Neural crest cell (in vitro differentiated cells): ENCODE measurements around the gene METTL8. TPM values are rescaled to one million over a fixed set of nuclear protein-coding genes. Genes with fewer than 3 reads are reported as not detected.
"Not testable (repeated sequence)": the region's sequence is repeated elsewhere in the genome, so short reads cannot be mapped to it uniquely, and the experiment has no call there.

Experiments
- DNase-seq: peaks from one replicate; pipeline ENCODE4 v3.0.0; 2021; ENCODE audit warnings: low read depth, mixed read lengths, low spot score
- H3K27ac Mint-ChIP-seq: one replicate; pipeline ENCODE4 v1.8.0; 2021; ENCODE audit warnings: mild to moderate bottlenecking, mixed read lengths; ENCODE audit not compliant: unreplicated experiment
- H3K27me3 Mint-ChIP-seq: 2 replicates; pipeline ENCODE4 v1.8.0; 2021; ENCODE audit warnings: low read depth, mild to moderate bottlenecking, mixed read lengths
- H3K36me3 Mint-ChIP-seq: 2 replicates; pipeline ENCODE4 v1.8.0; 2021; ENCODE audit warnings: low read depth, mild to moderate bottlenecking, mixed read lengths
- H3K4me1 Mint-ChIP-seq: 2 replicates; pipeline ENCODE4 v1.8.0; 2021; ENCODE audit warnings: mixed read lengths
- H3K4me3 Mint-ChIP-seq: one replicate; pipeline ENCODE4 v1.8.0; 2021; ENCODE audit warnings: mild to moderate bottlenecking, mixed read lengths
- H3K9me3 Mint-ChIP-seq: 2 replicates; pipeline ENCODE4 v1.8.0; 2021; ENCODE audit warnings: mixed read lengths
- CTCF ChIP-seq: fragments of 200-600 bp; sonication (generic); conservative IDR thresholded peaks from 2 replicates; pipeline ENCODE4 v1.5.0; 2021; ENCODE audit warnings: antibody characterized with exemption, mild to moderate bottlenecking
- total RNA-seq: library from RNA; stranded (reverse); gene quantifications from 2 replicates; pipeline ENCODE4 v1.2.1, GENCODE V29; 2021

METTL8 gene
- total RNA-seq, 1 donor from 2014 or later = 21.6 TPM

DNA sequence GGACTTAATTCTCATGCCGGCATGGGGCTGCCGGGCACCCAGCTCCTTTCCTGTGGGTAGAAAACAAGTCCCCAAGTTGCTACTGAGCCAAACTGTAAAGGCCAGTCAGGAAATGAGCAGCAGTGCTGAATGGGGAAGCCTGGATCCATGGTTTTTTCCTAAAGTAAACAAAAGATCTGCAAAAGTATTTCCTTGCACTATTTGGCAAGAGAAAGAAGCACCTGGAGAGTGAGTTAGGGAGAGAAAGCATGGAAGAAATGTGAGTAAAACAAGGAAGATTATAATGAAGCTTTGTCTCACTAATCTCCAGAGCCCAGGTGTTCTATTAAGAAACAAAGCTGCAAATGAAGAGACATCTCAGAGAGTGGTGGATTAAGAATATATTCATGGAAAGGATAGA lies 117.6 kb downstream of the METTL8 start:
- Mint-ChIP-seq H3K27ac (no peak overlapping the region), H3K27me3 (no peaks in the 10 kb centered on the region), H3K36me3 (peaks cover 17% of the 10 kb centered on the region), H3K9me3 (peaks cover 12% of the 10 kb centered on the region), H3K4me1 (peaks cover 24% of the 10 kb centered on the region), H3K4me3 (no peak overlapping the region)
- no peak for DNase-seq
- TF ChIP-seq CTCF = no peak

- H3K27ac Mint-ChIP-seq = no peak overlapping the region
- no peak for DNase-seq
- peaks cover 21% of the 10 kb centered on the region for H3K36me3 Mint-ChIP-seq
- H3K27me3 Mint-ChIP-seq = no peaks in the 10 kb centered on the region
- no peak for TF ChIP-seq CTCF
- peaks cover 24% of the 10 kb centered on the region for H3K4me1 Mint-ChIP-seq
- no peak overlapping the region for H3K4me3 Mint-ChIP-seq
- peaks cover 14% of the 10 kb centered on the region for H3K9me3 Mint-ChIP-seq
Measured at GRCh38 chr2:171315781-171316180, 118.0 kb downstream of the METTL8 start.

DNA sequence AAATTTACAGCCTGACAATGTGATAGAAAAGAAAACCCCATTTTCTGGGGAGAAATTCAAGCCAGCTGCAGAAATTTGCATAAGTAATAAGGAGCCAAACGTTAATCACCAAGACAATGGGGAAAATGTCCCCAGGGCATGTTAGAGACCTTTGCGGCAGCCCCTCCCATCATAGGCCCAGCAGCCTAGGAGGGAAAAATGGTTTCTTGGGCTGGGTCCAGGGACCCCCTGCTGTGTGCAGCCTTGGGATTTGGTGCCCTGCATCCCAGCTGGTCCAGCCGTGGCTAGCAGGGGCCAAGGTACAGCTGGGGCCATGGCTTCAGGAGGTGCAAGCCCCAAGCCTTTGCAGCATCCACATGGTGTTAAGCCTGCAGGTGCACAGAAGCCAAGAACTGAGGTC lies 121.6 kb downstream of the METTL8 start:
- not testable (repeated sequence) for H3K27ac Mint-ChIP-seq, DNase-seq, H3K4me3 Mint-ChIP-seq, H3K27me3 Mint-ChIP-seq, H3K4me1 Mint-ChIP-seq
- peaks cover 20% of the 10 kb centered on the region for H3K9me3 Mint-ChIP-seq
- peaks cover 24% of the 10 kb centered on the region for H3K36me3 Mint-ChIP-seq

GRCh38 chr2:171311589-171311988 lies 122.2 kb downstream of the METTL8 start:
- peaks cover 24% of the 10 kb centered on the region for H3K36me3 Mint-ChIP-seq
- not testable (repeated sequence) for DNase-seq, H3K4me1 Mint-ChIP-seq, H3K4me3 Mint-ChIP-seq, H3K27me3 Mint-ChIP-seq, H3K27ac Mint-ChIP-seq
- peaks cover 21% of the 10 kb centered on the region for H3K9me3 Mint-ChIP-seq

DNA sequence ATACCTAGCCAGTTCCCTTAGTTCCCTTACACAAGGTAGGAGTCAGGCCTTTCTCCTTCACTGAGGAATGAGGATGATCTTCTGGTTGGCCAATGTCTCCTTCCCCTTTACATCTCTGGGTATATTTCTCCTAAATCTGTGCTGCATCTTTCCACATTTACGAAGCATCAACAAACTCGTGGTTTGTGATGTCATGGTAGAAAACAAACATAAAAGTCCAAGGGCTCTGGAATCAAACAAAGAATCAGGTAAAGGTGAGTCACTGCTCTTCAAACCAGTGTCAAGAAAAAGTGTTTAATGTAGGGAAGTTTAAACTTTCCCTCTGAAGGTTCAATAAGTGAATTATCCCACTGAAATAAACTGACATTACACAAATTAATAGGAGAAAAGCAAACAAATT lies 122.9 kb downstream of the METTL8 start:
- no peak overlapping the region for H3K4me3 Mint-ChIP-seq
- no peaks in the 10 kb centered on the region for H3K4me1 Mint-ChIP-seq
- no peak for DNase-seq
- no peak overlapping the region for H3K27ac Mint-ChIP-seq
- H3K27me3 Mint-ChIP-seq = no peaks in the 10 kb centered on the region
- no peak for TF ChIP-seq CTCF
- peaks cover 24% of the 10 kb centered on the region for H3K36me3 Mint-ChIP-seq
- peaks cover 24% of the 10 kb centered on the region for H3K9me3 Mint-ChIP-seq

- Mint-ChIP-seq H3K27ac (no peak overlapping the region), H3K4me1 (no peaks in the 10 kb centered on the region), H3K27me3 (no peaks in the 10 kb centered on the region), H3K4me3 (no peak overlapping the region), H3K9me3 (peaks cover 28% of the 10 kb centered on the region), H3K36me3 (peaks cover 20% of the 10 kb centered on the region)
- no peak for DNase-seq
- no peak for TF ChIP-seq CTCF
Measured at GRCh38 chr2:171309455-171310286, 124.1 kb downstream of the METTL8 start.
